Fibroblast of mammary gland (primary cell): Measurements from ENCODE around the gene TRIP13.
A peak's percentile ranks its signal among the peaks of the same experiment; 100 is the strongest.

Experiments used
- DNase-seq: peaks from one replicate; pipeline ENCODE4 v3.0.0-alpha.2; 2010; ENCODE audit warnings: low read depth
- H3K4me3 ChIP-seq: 2 replicates; pipeline ENCODE4 v1.5.1; 2011; ENCODE audit warnings: low read depth, mild to moderate bottlenecking, low read length, moderate library complexity; ENCODE audit not compliant: control insufficient read depth
- TF ChIP-seq, protein P1 (sequence below): conservative IDR thresholded peaks from 2 replicates; pipeline ENCODE4 v1.5.1; 2011; ENCODE audit warnings: low read depth, low read length, inconsistent platforms; ENCODE audit not compliant: control insufficient read depth, insufficient read depth

Gene TRIP13

DNA sequence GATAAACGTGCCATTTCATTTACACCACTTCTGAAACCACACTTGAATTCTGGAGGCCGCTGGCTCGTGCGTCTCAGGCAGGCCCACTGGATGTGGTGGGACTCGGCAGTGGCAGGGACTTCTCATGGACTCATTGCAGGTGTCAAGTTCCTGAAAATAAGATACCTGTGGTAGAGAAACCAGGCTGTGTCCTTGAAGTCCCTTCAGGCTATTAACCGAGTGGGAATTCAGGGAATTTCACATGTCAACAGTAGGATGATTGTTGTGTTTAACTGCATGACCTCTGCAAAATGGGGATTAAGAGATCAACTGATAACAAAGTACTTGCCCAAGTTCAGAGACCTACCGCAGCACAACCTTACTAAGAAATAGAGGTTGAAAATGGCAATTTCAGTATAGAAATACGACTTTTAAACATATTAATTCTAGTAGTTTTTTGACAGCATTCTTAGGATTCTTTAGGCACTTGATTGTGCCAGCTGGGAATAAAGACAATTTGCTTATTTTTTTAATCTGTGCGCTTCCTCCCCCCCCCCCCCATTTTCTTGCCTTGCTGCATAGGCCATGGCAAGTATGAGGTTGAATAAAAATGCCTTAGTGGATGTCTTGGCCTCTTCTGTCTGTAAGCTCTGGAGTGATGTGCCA is 26.8 kb downstream of the TRIP13 start:
- no peak overlapping the region for H3K4me3 ChIP-seq
- DNase-seq = no peak
- TF ChIP-seq, protein P1, sequence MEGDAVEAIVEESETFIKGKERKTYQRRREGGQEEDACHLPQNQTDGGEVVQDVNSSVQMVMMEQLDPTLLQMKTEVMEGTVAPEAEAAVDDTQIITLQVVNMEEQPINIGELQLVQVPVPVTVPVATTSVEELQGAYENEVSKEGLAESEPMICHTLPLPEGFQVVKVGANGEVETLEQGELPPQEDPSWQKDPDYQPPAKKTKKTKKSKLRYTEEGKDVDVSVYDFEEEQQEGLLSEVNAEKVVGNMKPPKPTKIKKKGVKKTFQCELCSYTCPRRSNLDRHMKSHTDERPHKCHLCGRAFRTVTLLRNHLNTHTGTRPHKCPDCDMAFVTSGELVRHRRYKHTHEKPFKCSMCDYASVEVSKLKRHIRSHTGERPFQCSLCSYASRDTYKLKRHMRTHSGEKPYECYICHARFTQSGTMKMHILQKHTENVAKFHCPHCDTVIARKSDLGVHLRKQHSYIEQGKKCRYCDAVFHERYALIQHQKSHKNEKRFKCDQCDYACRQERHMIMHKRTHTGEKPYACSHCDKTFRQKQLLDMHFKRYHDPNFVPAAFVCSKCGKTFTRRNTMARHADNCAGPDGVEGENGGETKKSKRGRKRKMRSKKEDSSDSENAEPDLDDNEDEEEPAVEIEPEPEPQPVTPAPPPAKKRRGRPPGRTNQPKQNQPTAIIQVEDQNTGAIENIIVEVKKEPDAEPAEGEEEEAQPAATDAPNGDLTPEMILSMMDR = no peak

DNA sequence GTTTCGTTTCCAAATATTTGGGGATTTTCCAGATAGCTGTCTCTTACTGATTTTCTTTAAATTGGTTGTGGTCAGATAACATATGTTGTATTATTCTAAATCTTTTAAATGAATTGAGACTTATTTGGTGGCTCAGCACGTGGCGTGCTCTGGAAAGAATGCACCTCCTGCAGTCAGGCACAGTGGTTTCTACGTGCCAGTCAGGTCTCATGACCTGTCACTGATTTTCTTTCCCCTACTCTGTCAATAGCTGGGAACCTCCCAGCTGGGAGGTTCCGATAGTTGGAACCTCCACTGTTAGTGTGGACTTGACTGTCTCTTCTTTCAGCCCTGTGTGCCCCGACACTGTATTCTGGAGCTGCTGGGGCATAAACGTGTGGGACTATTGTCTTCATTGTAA is 27.6 kb downstream of the TRIP13 start:
- H3K4me3 ChIP-seq = no peak overlapping the region
- DNase-seq = no peak
- TF ChIP-seq, protein P1 = no peak

GRCh38 chr5:921456-922435 is 29.1 kb downstream of the TRIP13 start:
- TF ChIP-seq, protein P1 = no peak
- no peak overlapping the region for H3K4me3 ChIP-seq
- DNase-seq = no peak

- TF ChIP-seq, protein P1 = no peak
- no peak overlapping the region for H3K4me3 ChIP-seq
- DNase-seq = no peak
Observed at GRCh38 chr5:922436-923280, 30.0 kb downstream of the TRIP13 start.

GRCh38 chr5:923281-923873 is 30.7 kb downstream of the TRIP13 start:
- no peak overlapping the region for H3K4me3 ChIP-seq
- peak; percentile 54 for DNase-seq
- TF ChIP-seq, protein P1 = peak; percentile 67
